Stimulated activated memory B cell treated with anti-CD40 and anti-IgM and Interleukin-4, amounts not matched to agents 10 μg/mL and 1 μg/mL and 100 μg/mL, for 72 hours (primary cell): ENCODE measurements around the gene CACNG7.

Experiments used
- ATAC-seq: fragments of 150-1000 bp; cut with Tn5 transposase; 2 replicates; pipeline ENCODE4 v1.10.0; 2021
- H3K27ac Mint-ChIP-seq: one replicate; pipeline ENCODE4 v1.8.0; 2022; ENCODE audit warnings: mild to moderate bottlenecking, mixed read lengths
- H3K27me3 Mint-ChIP-seq: one replicate; pipeline ENCODE4 v1.8.0; 2022; ENCODE audit warnings: mixed read lengths
- H3K36me3 Mint-ChIP-seq: one replicate; pipeline ENCODE4 v1.8.0; 2022; ENCODE audit warnings: mixed read lengths
- H3K4me1 Mint-ChIP-seq: one replicate; pipeline ENCODE4 v1.8.0; 2022; ENCODE audit warnings: mixed read lengths
- H3K4me3 Mint-ChIP-seq: one replicate; pipeline ENCODE4 v1.8.0; 2022; ENCODE audit warnings: mild to moderate bottlenecking, moderate library complexity, mixed read lengths
- H3K9me3 Mint-ChIP-seq: one replicate; pipeline ENCODE4 v1.8.0; 2022; ENCODE audit warnings: mixed read lengths

Gene CACNG7

GRCh38 chr19:53907690-53908089, 1.4 kb upstream of the CACNG7 start:
- no peak overlapping the region for H3K27ac Mint-ChIP-seq
- no peak overlapping the region for H3K4me3 Mint-ChIP-seq
- no peak for ATAC-seq
- H3K36me3 Mint-ChIP-seq, result peaks cover 12% of the 10 kb centered on the region
- peaks cover 76% of the 10 kb centered on the region for H3K27me3 Mint-ChIP-seq
- peaks cover 21% of the 10 kb centered on the region for H3K4me1 Mint-ChIP-seq
- peaks cover 21% of the 10 kb centered on the region for H3K9me3 Mint-ChIP-seq

- H3K4me3 Mint-ChIP-seq, result peak overlapping the region; percentile 2
- H3K4me1 Mint-ChIP-seq, result peaks cover 21% of the 10 kb centered on the region
- H3K27me3 Mint-ChIP-seq, result peaks cover 76% of the 10 kb centered on the region
- ATAC-seq, result no peak
- no peak overlapping the region for H3K27ac Mint-ChIP-seq
- peaks cover 12% of the 10 kb centered on the region for H3K36me3 Mint-ChIP-seq
- peaks cover 18% of the 10 kb centered on the region for H3K9me3 Mint-ChIP-seq
Observed at GRCh38 chr19:53908106-53908934, 758 bp upstream of the CACNG7 start.

- Mint-ChIP-seq H3K9me3 (peaks cover 18% of the 10 kb centered on the region), H3K4me3 (no peak overlapping the region), H3K36me3 (peaks cover 12% of the 10 kb centered on the region), H3K4me1 (peaks cover 21% of the 10 kb centered on the region), H3K27me3 (peaks cover 76% of the 10 kb centered on the region), H3K27ac (no peak overlapping the region)
- ATAC-seq, result no peak
Observed at GRCh38 chr19:53909471-53910169, 542 bp downstream of the CACNG7 start.

- H3K4me3 Mint-ChIP-seq, result no peak overlapping the region
- no peak overlapping the region for H3K27ac Mint-ChIP-seq
- H3K4me1 Mint-ChIP-seq, result peaks cover 21% of the 10 kb centered on the region
- H3K36me3 Mint-ChIP-seq, result peaks cover 12% of the 10 kb centered on the region
- peaks cover 22% of the 10 kb centered on the region for H3K9me3 Mint-ChIP-seq
- H3K27me3 Mint-ChIP-seq, result peaks cover 73% of the 10 kb centered on the region
- ATAC-seq, result no peak
Observed at GRCh38 chr19:53910170-53910518, 1.1 kb downstream of the CACNG7 start.

GRCh38 chr19:53912653-53913052, 3.6 kb downstream of the CACNG7 start:
- peaks cover 7% of the 10 kb centered on the region for H3K36me3 Mint-ChIP-seq
- peaks cover 47% of the 10 kb centered on the region for H3K27me3 Mint-ChIP-seq
- no peak overlapping the region for H3K27ac Mint-ChIP-seq
- H3K4me1 Mint-ChIP-seq, result peaks cover 10% of the 10 kb centered on the region
- no peak for ATAC-seq
- no peak overlapping the region for H3K4me3 Mint-ChIP-seq
- peaks cover 28% of the 10 kb centered on the region for H3K9me3 Mint-ChIP-seq

- no peaks in the 10 kb centered on the region for H3K4me1 Mint-ChIP-seq
- H3K9me3 Mint-ChIP-seq, result peaks cover 20% of the 10 kb centered on the region
- H3K4me3 Mint-ChIP-seq, result no peak overlapping the region
- peaks cover 24% of the 10 kb centered on the region for H3K27me3 Mint-ChIP-seq
- no peak for ATAC-seq
- no peaks in the 10 kb centered on the region for H3K36me3 Mint-ChIP-seq
- H3K27ac Mint-ChIP-seq, result no peak overlapping the region
Observed at GRCh38 chr19:53915000-53915399, 5.9 kb downstream of the CACNG7 start.

GRCh38 chr19:53916004-53916403, 6.9 kb downstream of the CACNG7 start:
- peaks cover 14% of the 10 kb centered on the region for H3K27me3 Mint-ChIP-seq
- no peak for ATAC-seq

GRCh38 chr19:53917356-53917755, 8.3 kb downstream of the CACNG7 start:
- Mint-ChIP-seq H3K4me1 (no peaks in the 10 kb centered on the region), H3K36me3 (no peaks in the 10 kb centered on the region), H3K27me3 (peaks cover under 1% of the 10 kb centered on the region), H3K9me3 (peaks cover 16% of the 10 kb centered on the region), H3K27ac (no peak overlapping the region), H3K4me3 (no peak overlapping the region)
- ATAC-seq, result no peak

More at GRCh38 chr19:53916004-53916403, 6.9 kb downstream of the CACNG7 start:
- Mint-ChIP-seq H3K4me3 (no peak overlapping the region), H3K9me3 (peaks cover 20% of the 10 kb centered on the region), H3K27ac (no peak overlapping the region), H3K4me1 (no peaks in the 10 kb centered on the region), H3K36me3 (no peaks in the 10 kb centered on the region)

- no peak overlapping the region for H3K27ac Mint-ChIP-seq
- peaks cover 23% of the 10 kb centered on the region for H3K9me3 Mint-ChIP-seq
- ATAC-seq, result no peak
- no peak overlapping the region for H3K4me3 Mint-ChIP-seq
- H3K4me1 Mint-ChIP-seq, result no peaks in the 10 kb centered on the region
- H3K36me3 Mint-ChIP-seq, result no peaks in the 10 kb centered on the region
- H3K27me3 Mint-ChIP-seq, result no peaks in the 10 kb centered on the region
Observed at GRCh38 chr19:53927739-53928138, 18.7 kb downstream of the CACNG7 start.

GRCh38 chr19:53936029-53936428, 27.0 kb downstream of the CACNG7 start:
- H3K27ac Mint-ChIP-seq, result no peak overlapping the region
- peaks cover 9% of the 10 kb centered on the region for H3K27me3 Mint-ChIP-seq
- H3K4me1 Mint-ChIP-seq, result no peaks in the 10 kb centered on the region
- H3K4me3 Mint-ChIP-seq, result no peak overlapping the region
- no peak for ATAC-seq
- H3K9me3 Mint-ChIP-seq, result peaks cover 10% of the 10 kb centered on the region
- no peaks in the 10 kb centered on the region for H3K36me3 Mint-ChIP-seq

GRCh38 chr19:53942001-53942786, 33.1 kb downstream of the CACNG7 start:
- ATAC-seq, result no peak
- peaks cover 36% of the 10 kb centered on the region for H3K27me3 Mint-ChIP-seq
- no peaks in the 10 kb centered on the region for H3K4me1 Mint-ChIP-seq
- H3K9me3 Mint-ChIP-seq, result peaks cover 22% of the 10 kb centered on the region
- H3K4me3 Mint-ChIP-seq, result no peak overlapping the region
- peaks cover 11% of the 10 kb centered on the region for H3K36me3 Mint-ChIP-seq
- no peak overlapping the region for H3K27ac Mint-ChIP-seq

- Mint-ChIP-seq H3K9me3 (peaks cover 21% of the 10 kb centered on the region), H3K27me3 (peaks cover 45% of the 10 kb centered on the region), H3K4me3 (no peak overlapping the region), H3K27ac (no peak overlapping the region), H3K4me1 (no peaks in the 10 kb centered on the region), H3K36me3 (peaks cover 11% of the 10 kb centered on the region)
- no peak for ATAC-seq
Observed at GRCh38 chr19:53944416-53944815, 35.3 kb downstream of the CACNG7 start.

- H3K9me3 Mint-ChIP-seq, result peaks cover 21% of the 10 kb centered on the region
- no peak for ATAC-seq
- H3K36me3 Mint-ChIP-seq, result peaks cover 11% of the 10 kb centered on the region
- H3K27ac Mint-ChIP-seq, result no peak overlapping the region
- peaks cover 45% of the 10 kb centered on the region for H3K27me3 Mint-ChIP-seq
- H3K4me3 Mint-ChIP-seq, result no peak overlapping the region
- no peaks in the 10 kb centered on the region for H3K4me1 Mint-ChIP-seq
Observed at GRCh38 chr19:53944933-53945332, 35.9 kb downstream of the CACNG7 start.

GRCh38 chr19:53945441-53945840, 36.4 kb downstream of the CACNG7 start:
- Mint-ChIP-seq H3K9me3 (peaks cover 19% of the 10 kb centered on the region), H3K4me3 (no peak overlapping the region), H3K27ac (no peak overlapping the region), H3K36me3 (peaks cover 11% of the 10 kb centered on the region), H3K4me1 (no peaks in the 10 kb centered on the region), H3K27me3 (peaks cover 41% of the 10 kb centered on the region)
- ATAC-seq, result no peak

GRCh38 chr19:53945998-53946397, 36.9 kb downstream of the CACNG7 start:
- H3K36me3 Mint-ChIP-seq, result peaks cover 11% of the 10 kb centered on the region
- ATAC-seq, result no peak

More at GRCh38 chr19:53945998-53946397, 36.9 kb downstream of the CACNG7 start:
- Mint-ChIP-seq H3K9me3 (peaks cover 17% of the 10 kb centered on the region), H3K4me1 (no peaks in the 10 kb centered on the region), H3K27me3 (peaks cover 36% of the 10 kb centered on the region), H3K27ac (no peak overlapping the region), H3K4me3 (no peak overlapping the region)
